Tibial nerve (tissue), 4 donors: ENCODE data around the gene ESM1. TPM values are rescaled to one million over a fixed set of nuclear protein-coding genes. Genes with fewer than 3 reads are reported as not detected.
A peak's percentile ranks its signal among the peaks of the same experiment; 100 is the strongest.
"Not testable (repeated sequence)": the region's sequence is repeated elsewhere in the genome, so short reads cannot be mapped to it uniquely, and the experiment has no call there.

Source experiments
- DNase-seq, 2 donors: peaks; one replicate each; pipeline ENCODE4 v3.0.0-alpha.2; 2019; ENCODE audit warnings: low spot score in 2 of 2
- H3K27ac ChIP-seq, 4 donors: fragments of 200-600 bp; sonication (generic) in 3 of 4; one replicate each; pipeline ENCODE4 v1.5.1; 2017 to 2019; ENCODE audit warnings: mild to moderate bottlenecking in 1 of 4
- H3K27me3 ChIP-seq, 2 donors: fragments of 200-600 bp; sonication (generic) in 1 of 2; one replicate each; pipeline versions ENCODE4 v1.5.1 to v1.6.0; 2017 to 2019
- H3K36me3 ChIP-seq, 3 donors: fragments of 200-600 bp; sonication (generic); one replicate each; pipeline ENCODE4 v1.5.1; 2018 to 2019
- H3K4me1 ChIP-seq, 4 donors: fragments of 200-600 bp; sonication (generic) in 3 of 4; one replicate each; pipeline ENCODE4 v1.5.1; 2017 to 2019
- H3K4me3 ChIP-seq, 4 donors: fragments of 200-600 bp; sonication (generic) in 3 of 4; one replicate each; pipeline ENCODE4 v1.5.1; 2017 to 2019; ENCODE audit warnings: mild to moderate bottlenecking in 1 of 4, moderate library complexity in 1 of 4
- H3K9me3 ChIP-seq, 4 donors: fragments of 200-600 bp; sonication (generic) in 3 of 4; one replicate each; pipeline ENCODE4 v1.5.1; 2017 to 2019
- CTCF ChIP-seq, 5 experiments: fragments of 200-600 bp in 3 of 5; fragments of 450-650 bp in 2 of 5; sonication (generic) in 3 of 5; IDR thresholded peaks; one replicate each; pipeline ENCODE4 v1.5.1; 2016 to 2019; ENCODE audit warnings: antibody characterized with exemption in 5 of 5, mild to moderate bottlenecking in 3 of 5, moderate library complexity in 2 of 5
- EP300 ChIP-seq, 2 donors: sonication (generic); formaldehyde crosslinking; IDR thresholded peaks; one replicate each; pipeline ENCODE4 v1.6.1; 2017; ENCODE audit warnings: antibody characterized with exemption in 2 of 2, mild to moderate bottlenecking in 1 of 2
- POLR2A ChIP-seq, 2 donors: fragments of 450-650 bp; IDR thresholded peaks; one replicate each; pipeline ENCODE4 v1.6.1; 2017; ENCODE audit warnings: antibody characterized with exemption in 2 of 2, mild to moderate bottlenecking in 2 of 2, moderate library complexity in 2 of 2
- WGBS, 2 donors: methylation state at CpG; one replicate each; pipeline ENCODE4 v1.1.5; 2018; 5-methylcytosine and 5-hydroxymethylcytosine counted together
- total RNA-seq, 4 donors: library from RNA; depleted of rRNA; stranded (reverse); fragments of >200 nt; gene quantifications; one replicate each; pipeline ENCODE4 v1.1.0, GENCODE V29; 2016

ESM1 gene
- total RNA-seq, 4 donors from 2014 or later: 0.39 TPM; not detected in 3

DNA sequence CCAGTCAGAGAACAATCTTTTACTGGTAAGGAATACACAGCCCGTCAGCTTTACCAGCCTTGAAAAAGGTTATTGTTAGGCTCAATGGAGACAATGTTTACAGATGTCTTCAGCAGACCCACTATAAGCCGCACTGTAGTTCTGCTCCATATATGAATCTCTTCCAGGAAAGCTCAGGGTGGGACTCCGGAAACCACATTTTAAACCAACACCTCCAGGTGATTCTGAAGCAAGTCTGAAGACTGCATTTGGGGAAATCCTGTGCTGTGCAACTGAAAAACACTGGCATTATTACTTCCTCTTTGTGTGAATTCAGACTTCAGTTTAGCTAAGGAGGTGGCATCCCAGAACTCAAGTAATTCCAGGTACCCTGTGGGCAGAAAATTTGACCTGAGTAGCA, 42.2 kb upstream of the ESM1 start:
- no peaks in the 10 kb centered on the region for H3K27me3 ChIP-seq
- no peak for DNase-seq
- H3K36me3 ChIP-seq: no peaks in the 10 kb centered on the region
- H3K4me3 ChIP-seq: no peak overlapping the region
- no peak for TF ChIP-seq EP300 (IDR thresholded peaks at IDR 0.05)
- no peak for TF ChIP-seq CTCF (IDR thresholded peaks at IDR 0.05)
- no peak for TF ChIP-seq POLR2A (IDR thresholded peaks at IDR 0.05)
- WGBS, 2 donors: 61 to 64% methylated on average over 3 of the region's 3 CpGs
- H3K9me3 ChIP-seq: no peaks in the 10 kb centered on the region
- H3K27ac ChIP-seq: no peak overlapping the region
- no peaks in the 10 kb centered on the region for H3K4me1 ChIP-seq

DNA sequence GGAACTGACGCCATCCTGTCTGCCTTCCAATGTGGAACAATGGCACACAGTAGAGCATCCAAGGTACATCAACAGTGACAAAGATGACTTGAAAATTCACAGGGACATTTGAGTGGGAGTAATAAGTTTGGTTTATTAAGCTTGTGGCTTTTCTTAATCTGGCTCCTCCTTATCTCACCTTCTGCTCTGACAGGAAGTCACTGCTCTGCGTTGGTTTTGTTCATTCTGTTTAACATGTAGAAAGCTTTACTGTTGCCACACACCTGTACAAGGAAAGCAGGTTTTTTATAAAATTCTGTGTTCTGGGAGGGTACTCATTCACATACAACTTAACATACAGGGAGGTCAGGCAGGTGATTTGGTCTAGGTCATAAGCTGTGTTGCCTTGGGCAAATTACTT, 37.1 kb upstream of the ESM1 start:
- H3K27me3 ChIP-seq: no peaks in the 10 kb centered on the region
- 79 to 89% methylated on average over 2 of the region's 2 CpGs for WGBS, 2 donors
- H3K36me3 ChIP-seq: no peaks in the 10 kb centered on the region
- DNase-seq: no peak
- no peaks in the 10 kb centered on the region for H3K4me1 ChIP-seq
- H3K4me3 ChIP-seq: no peak overlapping the region
- H3K9me3 ChIP-seq: no peaks in the 10 kb centered on the region
- TF ChIP-seq EP300 (IDR thresholded peaks at IDR 0.05) (no peak), CTCF (IDR thresholded peaks at IDR 0.05) (no peak), POLR2A (IDR thresholded peaks at IDR 0.05) (no peak)
- no peak overlapping the region for H3K27ac ChIP-seq

- DNase-seq: no peak
- H3K27ac ChIP-seq: peak overlapping the region in 1 of 4 donors; percentile 34
- TF ChIP-seq EP300 (IDR thresholded peaks at IDR 0.05) (no peak), CTCF (IDR thresholded peaks at IDR 0.05) (no peak)
- H3K27me3 ChIP-seq: no peaks in the 10 kb centered on the region
- H3K4me3 ChIP-seq: no peak overlapping the region
- no peaks in the 10 kb centered on the region for H3K9me3 ChIP-seq
- H3K36me3 ChIP-seq: no peaks in the 10 kb centered on the region
- 57% methylated on average over 4 of the region's 4 CpGs for WGBS, 2 donors
- H3K4me1 ChIP-seq: no peaks in the 10 kb centered on the region
These were observed 36.4 kb upstream of the ESM1 start for GRCh38 chr5:55021821-55022220.

DNA sequence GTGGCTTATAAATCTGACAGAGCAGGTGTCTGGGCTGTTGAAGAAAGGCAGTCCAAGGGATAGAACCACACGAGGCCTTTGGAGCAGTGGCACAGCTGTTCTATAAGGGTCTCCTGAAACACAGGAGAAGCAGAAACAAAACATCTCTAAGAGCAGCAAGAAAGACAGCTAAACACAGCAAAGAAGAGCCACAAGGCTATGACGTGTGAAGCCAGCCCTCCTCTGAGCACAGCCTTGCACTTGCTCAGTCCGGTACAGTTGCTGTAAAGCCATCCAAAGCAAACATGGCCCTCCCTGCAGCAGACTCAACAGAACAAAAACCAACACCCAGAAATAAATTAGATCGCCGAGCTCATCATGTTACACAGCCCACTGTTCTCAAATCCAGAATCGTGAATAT, 36.0 kb upstream of the ESM1 start:
- no peak for DNase-seq
- peaks cover 0 to under 1% (median 0%) of the 10 kb centered on the region in 4 donors for H3K9me3 ChIP-seq
- H3K36me3 ChIP-seq: no peaks in the 10 kb centered on the region
- peak overlapping the region in 1 of 4 donors; percentile 34 for H3K27ac ChIP-seq
- H3K4me3 ChIP-seq: no peak overlapping the region
- TF ChIP-seq CTCF (IDR thresholded peaks at IDR 0.05) (no peak), EP300 (IDR thresholded peaks at IDR 0.05) (no peak), POLR2A (IDR thresholded peaks at IDR 0.05) (no peak)
- H3K4me1 ChIP-seq: no peaks in the 10 kb centered on the region
- 53 to 58% methylated on average over 6 of the region's 6 CpGs for WGBS, 2 donors
- no peaks in the 10 kb centered on the region for H3K27me3 ChIP-seq

- H3K36me3 ChIP-seq, H3K27me3 ChIP-seq, DNase-seq, H3K27ac ChIP-seq, H3K4me3 ChIP-seq, H3K4me1 ChIP-seq: not testable (repeated sequence)
- 57 to 77% methylated on average over 1 of the region's 1 CpG for WGBS, 2 donors
- H3K9me3 ChIP-seq: peaks cover 0 to 27% (median 7%) of the 10 kb centered on the region in 4 donors
These were observed 24.8 kb upstream of the ESM1 start for GRCh38 chr5:55010149-55010548.

- 75 to 86% methylated on average over 1 of the region's 1 CpG for WGBS, 2 donors
- DNase-seq: no peak
These were observed 19.3 kb upstream of the ESM1 start for GRCh38 chr5:55004729-55005128.

More at GRCh38 chr5:55004729-55005128, 19.3 kb upstream of the ESM1 start:
- Histone ChIP-seq H3K36me3 (no peaks in the 10 kb centered on the region), H3K9me3 (no peaks in the 10 kb centered on the region), H3K4me1 (no peaks in the 10 kb centered on the region), H3K27ac (no peak overlapping the region), H3K4me3 (no peak overlapping the region), H3K27me3 (no peaks in the 10 kb centered on the region)
- TF ChIP-seq CTCF (IDR thresholded peaks at IDR 0.05) (no peak), POLR2A (IDR thresholded peaks at IDR 0.05) (no peak), EP300 (IDR thresholded peaks at IDR 0.05) (no peak)
